AG08395 (cell line): ENCODE results near the gene MLPH.
"Not testable (repeated sequence)": the region's sequence is repeated elsewhere in the genome, so short reads cannot be mapped to it uniquely, and the experiment has no call there.

Experiments used
- DNase-seq: peaks from one replicate; pipeline ENCODE4 v3.0.0; 2012; ENCODE audit warnings: mixed read lengths, low spot score

The MLPH gene

DNA sequence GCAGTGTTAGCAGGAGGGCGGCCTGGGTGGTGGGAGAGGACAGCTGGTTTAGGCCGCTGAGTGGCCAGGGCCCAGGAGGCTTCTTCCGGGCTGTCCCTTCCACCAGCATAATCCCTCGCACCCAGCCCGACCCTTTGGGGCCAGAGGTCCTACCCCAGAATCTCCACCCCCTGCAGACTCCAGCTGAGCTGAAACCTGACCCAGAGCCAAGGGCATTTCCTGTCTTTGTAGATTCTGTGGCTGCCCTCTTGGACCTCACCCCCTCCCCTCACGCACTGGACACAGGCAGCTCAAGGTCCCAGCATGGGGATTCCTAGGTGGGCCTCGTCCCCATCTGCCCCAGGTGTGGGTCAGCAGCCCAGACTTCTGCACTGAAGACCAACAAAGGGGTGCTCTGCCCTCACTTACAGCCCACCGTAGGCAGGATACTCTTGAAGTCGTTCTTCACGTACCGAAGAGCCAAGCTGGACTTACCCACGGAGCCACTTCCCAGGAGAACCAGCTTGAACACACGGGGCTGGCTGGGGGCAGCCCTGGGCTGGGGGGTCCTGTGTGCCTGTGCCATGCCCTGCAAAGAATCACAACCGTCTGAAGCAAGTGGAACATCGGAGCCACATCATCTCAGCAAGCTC is 98.7 kb downstream of the MLPH start:
- DNase-seq = no peak

DNA sequence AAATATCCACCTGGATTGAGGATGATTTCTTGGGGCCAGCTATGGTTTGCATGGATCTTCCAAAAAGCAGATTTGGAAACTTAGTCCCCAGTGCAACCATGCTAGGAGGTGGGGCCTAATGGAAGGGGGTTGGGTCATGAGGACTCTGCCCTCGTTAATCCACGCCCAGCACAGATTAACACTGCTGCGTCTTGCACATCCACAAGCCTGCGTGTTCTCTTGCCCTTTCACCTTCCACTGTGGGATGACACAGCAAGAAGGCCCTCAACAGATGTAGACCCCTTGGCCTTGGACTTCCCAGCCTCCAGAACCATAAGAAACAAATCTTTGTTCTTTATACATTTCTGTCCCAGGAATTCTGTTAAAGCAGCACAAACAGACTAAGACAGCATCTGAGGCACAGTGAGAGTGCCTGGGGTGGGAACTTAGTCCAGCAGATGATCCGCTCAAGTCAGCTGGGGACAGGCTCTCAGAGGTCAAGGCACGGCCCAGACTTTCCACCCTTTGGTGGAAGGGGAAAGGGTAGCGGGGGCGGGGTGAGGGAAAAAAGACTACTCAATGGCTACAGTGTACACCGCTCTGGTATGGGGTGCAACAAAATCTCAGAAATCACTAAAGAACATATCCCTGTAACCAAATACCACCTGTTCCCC is 101.1 kb downstream of the MLPH start:
- DNase-seq = no peak

GRCh38 chr2:237590272-237591140 is 103.5 kb downstream of the MLPH start, which contains the start of gene RAB17:
Gene RAB17 (minus strand): TSS chr2:237590734. CDS start chr2:237586154, 4,580 bp downstream.
- DNase-seq = no peak

DNA sequence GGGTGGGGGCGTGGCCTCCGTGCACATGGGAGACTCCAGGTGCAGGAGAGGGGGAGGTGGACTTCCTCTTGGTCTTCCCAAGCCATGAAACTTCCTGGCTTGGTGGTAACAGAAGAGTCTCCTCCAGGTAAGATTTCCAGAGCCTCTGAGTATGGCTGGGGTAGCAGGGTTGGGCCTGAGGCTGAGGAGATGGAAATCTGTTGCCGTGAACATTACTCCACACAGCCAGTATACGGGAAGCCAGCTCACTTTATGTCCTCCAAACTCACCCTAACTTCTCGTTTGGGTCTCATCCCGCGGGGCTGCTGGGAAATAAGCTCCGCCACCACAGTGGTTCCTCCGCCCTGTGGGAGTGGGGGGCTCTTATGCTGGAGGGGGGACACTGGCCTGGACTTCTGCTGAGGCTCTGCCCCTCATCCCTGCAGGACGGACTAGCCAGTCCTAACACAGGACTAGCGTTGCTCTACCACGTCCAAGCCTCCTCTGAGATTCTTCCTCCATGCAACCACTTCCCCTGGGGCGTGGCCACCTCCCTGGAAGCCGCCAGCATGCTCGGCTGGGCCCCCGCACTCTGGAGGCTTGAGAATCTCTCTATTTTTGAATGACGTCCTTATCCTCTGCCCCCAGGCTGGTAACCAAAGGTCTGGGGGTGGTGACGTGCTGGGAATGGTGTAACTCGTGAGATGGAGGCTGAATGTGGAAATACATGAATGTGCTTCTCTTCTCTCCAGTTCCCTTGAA is 104.3 kb downstream of the MLPH start:
- no peak for DNase-seq

- DNase-seq = no peak
Observed at GRCh38 chr2:237592425-237592980, 105.5 kb downstream of the MLPH start.

GRCh38 chr2:237593036-237593435 is 106.0 kb downstream of the MLPH start:
- DNase-seq = no peak

- no peak for DNase-seq
Observed at GRCh38 chr2:237593596-237594320, 106.7 kb downstream of the MLPH start.

- DNase-seq = no peak
Observed at GRCh38 chr2:237594514-237594871, 107.4 kb downstream of the MLPH start.

- not testable (repeated sequence) for DNase-seq
Observed at GRCh38 chr2:237595829-237596519, 108.9 kb downstream of the MLPH start.

DNA sequence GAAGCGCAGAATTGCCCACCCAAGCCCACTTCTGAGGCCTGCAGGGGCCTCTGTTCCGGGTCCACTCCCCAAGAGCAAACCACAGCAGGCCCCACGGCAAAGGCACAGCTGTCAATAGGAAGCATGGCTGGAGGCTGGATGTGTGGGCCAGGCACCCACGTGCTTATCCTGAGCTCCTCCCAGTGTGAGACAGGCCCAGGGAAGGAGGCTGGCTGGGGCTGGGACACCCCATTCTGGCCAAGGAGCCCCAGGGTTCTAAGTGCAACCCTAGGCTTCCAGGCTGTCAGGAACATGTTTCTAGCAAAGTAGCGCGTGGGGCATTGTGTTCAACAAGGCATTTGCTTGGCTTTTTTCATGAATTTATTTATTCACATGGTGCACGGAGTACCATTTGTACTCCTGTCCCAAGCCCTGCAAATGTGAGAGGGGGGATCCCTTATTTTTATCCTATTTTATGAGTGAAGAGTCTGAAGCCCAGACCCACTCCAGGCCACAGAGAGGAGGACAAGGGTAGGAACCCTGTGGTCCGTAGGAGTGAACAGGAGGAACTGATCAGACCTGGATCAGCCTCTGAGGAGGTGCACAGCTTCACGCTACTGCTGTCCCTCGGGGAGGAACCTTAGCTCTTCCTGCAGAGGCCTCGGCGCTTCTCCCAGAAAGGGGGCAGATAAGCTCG is 109.6 kb downstream of the MLPH start:
- no peak for DNase-seq

DNA sequence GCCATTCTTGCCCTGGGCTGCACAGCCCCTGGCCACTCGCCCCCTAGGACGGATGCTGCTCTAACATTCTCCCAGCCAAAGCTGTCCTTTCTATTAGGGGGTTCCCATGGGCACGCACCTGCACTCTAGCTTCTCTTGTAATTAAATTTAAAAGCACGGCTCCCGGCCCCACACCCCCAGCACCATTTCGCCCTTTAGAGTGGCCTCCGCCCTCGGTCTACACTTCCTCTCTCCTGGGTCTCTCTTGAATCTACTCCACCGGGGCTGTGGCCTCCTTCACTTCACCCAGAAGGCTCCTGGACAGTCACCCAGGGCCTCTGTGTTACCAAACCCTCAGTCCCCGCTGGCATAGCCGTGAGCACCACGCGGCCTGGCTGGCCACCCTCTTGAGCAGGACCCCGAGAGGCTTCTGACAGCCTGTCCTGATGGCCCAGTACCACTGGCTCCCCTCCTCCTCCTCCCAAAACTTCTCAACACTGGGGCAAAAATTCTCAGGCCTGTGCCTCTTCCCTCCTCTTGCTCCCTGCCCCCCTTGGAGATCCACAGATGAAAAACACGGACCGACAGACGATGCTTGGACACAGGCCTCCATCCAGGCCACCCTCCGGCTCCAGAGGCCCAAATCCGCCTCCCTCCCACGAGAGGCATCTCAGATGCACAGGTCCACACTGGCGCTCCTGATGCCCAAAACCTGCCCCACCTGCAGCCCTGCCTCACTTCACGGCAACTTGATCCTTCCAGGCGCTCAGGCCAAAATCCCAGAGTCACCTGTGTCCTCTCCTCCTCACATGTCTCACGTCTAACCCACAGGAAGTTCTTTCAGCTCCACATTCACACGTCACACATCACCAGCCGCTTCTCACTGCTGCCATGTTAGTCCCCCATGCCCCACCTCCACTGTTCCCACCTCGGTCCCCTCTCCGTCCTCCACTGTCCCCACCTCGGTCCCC is 110.4 kb downstream of the MLPH start:
- no peak for DNase-seq

- no peak for DNase-seq
Observed at GRCh38 chr2:237598468-237599208, 111.6 kb downstream of the MLPH start.

- DNase-seq = no peak
Observed at GRCh38 chr2:237599465-237600110, 112.5 kb downstream of the MLPH start.

GRCh38 chr2:237600205-237600846 is 113.3 kb downstream of the MLPH start:
- DNase-seq = peak; percentile 76

DNA sequence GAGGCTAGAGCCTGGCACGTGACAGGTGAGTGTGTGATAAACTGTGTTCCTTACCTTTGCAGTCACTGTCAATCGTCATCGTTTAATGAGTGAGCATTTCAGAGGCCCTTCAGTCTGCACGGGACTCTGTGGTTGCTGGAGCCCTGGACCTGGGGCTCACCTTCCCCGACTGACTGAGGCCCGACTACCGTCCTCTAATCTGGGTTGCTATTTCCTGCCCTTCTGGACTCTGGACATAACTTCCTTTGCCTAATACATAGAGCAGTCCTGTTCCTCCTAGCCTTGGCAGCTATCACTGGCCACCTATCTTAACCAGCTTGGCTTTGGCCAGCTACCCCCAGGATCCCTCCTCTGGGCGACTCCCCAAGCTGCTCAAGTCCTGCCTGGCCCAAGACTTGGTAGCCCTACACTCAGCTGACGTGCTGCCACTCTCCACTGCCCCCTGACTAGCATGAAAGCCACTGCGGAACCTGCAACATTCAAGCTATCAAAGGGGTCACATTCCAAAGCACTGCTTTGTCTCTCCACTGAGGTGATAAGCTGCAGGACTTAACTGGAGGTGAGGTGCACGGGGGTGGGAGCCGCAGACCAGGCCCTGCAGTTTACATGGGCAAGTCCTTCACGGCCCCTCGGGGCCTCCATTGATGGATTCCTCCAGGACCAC is 114.5 kb downstream of the MLPH start:
- no peak for DNase-seq

- DNase-seq = no peak
Observed at GRCh38 chr2:237602409-237602808, 115.4 kb downstream of the MLPH start.
